ES-I3 (cell line): ENCODE data around the gene CDCA3.

Experiments
- H3K36me3 ChIP-seq: 2 replicates; pipeline ENCODE4 v1.6.1; 2013; ENCODE audit warnings: mild to moderate bottlenecking, low read length, control low read depth, moderate library complexity; ENCODE audit not compliant: insufficient read depth
- H3K4me1 ChIP-seq: 2 replicates; pipeline ENCODE4 v1.6.1; 2013; ENCODE audit warnings: mild to moderate bottlenecking, control low read depth, low read length; ENCODE audit not compliant: insufficient read depth
- H3K9ac ChIP-seq: 2 replicates; pipeline ENCODE4 v1.6.1; 2013; ENCODE audit warnings: low read depth, mild to moderate bottlenecking, low read length, moderate library complexity
- H3K9me3 ChIP-seq: 2 replicates; pipeline ENCODE4 v1.6.1; 2013; ENCODE audit warnings: mild to moderate bottlenecking, low read length, moderate library complexity; ENCODE audit not compliant: control insufficient read depth, insufficient read depth

CDCA3 gene

GRCh38 chr12:6852651-6853354, 1.7 kb upstream of the CDCA3 start:
- H3K9ac ChIP-seq = peak overlapping the region; percentile 82
- H3K9me3 ChIP-seq = no peaks in the 10 kb centered on the region
- peaks cover 12% of the 10 kb centered on the region for H3K4me1 ChIP-seq
- H3K36me3 ChIP-seq = peaks cover 6% of the 10 kb centered on the region

DNA sequence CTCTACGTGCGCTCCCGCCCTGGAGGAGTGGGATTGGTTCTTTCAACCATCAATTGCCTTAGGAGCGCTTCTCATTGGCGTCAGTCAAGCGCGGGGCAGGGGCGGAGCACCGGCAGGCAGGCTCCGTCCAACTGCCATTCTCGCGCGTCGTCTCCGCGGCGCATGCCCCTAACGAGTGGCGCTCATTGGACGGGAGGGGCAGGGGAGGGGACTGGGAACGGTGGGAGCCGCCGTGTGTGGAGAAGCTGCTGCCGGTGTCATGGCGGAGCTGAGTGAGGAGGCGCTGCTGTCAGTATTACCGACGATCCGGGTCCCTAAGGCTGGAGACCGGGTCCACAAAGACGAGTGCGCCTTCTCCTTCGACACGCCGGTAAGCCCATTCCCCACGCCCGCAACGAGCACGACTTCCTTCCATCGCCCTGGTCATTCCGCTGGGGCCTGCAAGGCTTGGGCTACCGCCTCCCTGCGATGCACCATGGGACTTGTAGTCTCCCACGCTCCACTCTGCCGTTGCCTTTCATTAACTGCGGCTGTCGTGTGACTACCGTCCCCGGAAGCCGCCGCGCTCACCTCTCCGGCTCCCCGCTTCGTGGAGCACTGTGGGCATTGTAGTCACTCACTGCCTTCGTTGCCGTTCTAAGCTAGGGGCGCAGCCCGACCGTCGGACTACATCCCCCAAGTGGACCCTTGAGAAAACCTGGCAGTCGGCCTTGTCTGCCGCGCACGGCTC, 1.0 kb upstream of the CDCA3 start, which contains the start of gene USP5:
USP5 (plus strand) TSS at position 230 of the 730 bp plus-strand sequence; CDS start at position 260, 30 bp downstream.
- peaks cover 4% of the 10 kb centered on the region; the same call in 1 of the 2 replicates for H3K36me3 ChIP-seq
- peak within 1 kb of the TSS; percentile 82 for H3K9ac ChIP-seq
- peaks cover 12% of the 10 kb centered on the region for H3K4me1 ChIP-seq
- no peaks in the 10 kb centered on the region for H3K9me3 ChIP-seq

DNA sequence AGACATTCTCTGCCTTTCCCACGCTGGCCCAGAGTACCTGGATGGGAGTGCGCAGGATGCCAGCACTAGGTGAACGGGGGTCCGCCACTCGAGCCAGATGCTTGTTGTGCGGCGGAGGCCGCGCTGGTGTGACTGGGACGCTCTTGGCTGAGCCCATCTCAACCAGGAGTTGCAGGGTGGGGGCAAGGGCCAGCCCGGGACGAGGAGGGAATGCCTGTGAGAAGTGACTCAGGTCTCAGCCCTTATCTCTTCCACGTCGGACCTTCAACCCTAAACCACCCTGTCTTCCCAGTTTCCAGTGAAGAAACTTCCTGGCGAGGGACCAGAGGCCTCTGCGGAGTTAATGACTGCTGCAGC, 312 bp downstream of the CDCA3 start:
- Histone ChIP-seq H3K9me3 (no peaks in the 10 kb centered on the region), H3K36me3 (peaks cover 4% of the 10 kb centered on the region; the same call in 1 of the 2 replicates), H3K9ac (peak overlapping the region; percentile 82), H3K4me1 (peaks cover 12% of the 10 kb centered on the region)

DNA sequence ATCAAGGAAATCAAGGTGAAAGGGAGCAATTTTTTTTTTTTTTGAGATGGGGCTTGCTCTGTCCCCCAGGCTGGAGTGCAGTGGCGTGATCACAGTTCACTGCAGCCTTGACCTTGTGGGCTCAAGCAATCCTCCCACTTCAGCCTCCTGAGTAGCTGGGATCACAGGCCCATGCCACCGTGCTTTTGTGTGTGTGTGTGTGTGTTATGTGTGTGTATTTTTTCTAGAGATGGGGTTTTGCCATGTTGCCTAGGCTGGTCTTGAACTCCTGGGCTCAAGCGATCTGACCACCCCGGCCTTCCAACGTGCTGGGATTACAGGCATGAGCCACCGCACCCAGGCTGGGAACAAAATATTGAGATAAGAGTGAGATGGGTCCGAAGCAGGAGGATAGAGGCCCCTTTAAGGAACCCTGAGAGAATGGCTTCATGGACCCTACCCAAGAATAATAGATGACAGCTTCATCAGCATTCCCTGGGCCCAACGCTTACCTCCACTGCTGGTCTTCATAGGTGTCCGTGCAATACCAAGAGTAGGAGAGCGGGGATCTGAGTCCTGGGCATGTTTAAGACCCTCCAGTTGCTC, 1.0 kb downstream of the CDCA3 start:
- Histone ChIP-seq H3K9ac (peak overlapping the region; percentile 82), H3K9me3 (no peaks in the 10 kb centered on the region), H3K4me1 (peaks cover 12% of the 10 kb centered on the region), H3K36me3 (peaks cover 6% of the 10 kb centered on the region; the same call in 1 of the 2 replicates)

GRCh38 chr12:6849427-6849826, 1.7 kb downstream of the CDCA3 start:
- Histone ChIP-seq H3K9ac (no peak overlapping the region), H3K9me3 (no peaks in the 10 kb centered on the region), H3K4me1 (peaks cover 12% of the 10 kb centered on the region), H3K36me3 (peaks cover 10% of the 10 kb centered on the region; the same call in 1 of the 2 replicates)

GRCh38 chr12:6847676-6848075, 3.4 kb downstream of the CDCA3 start:
- Histone ChIP-seq H3K9ac (no peak overlapping the region), H3K9me3 (no peaks in the 10 kb centered on the region), H3K4me1 (no peaks in the 10 kb centered on the region; the same call in 1 of the 2 replicates), H3K36me3 (peaks cover 10% of the 10 kb centered on the region; the same call in 1 of the 2 replicates)

DNA sequence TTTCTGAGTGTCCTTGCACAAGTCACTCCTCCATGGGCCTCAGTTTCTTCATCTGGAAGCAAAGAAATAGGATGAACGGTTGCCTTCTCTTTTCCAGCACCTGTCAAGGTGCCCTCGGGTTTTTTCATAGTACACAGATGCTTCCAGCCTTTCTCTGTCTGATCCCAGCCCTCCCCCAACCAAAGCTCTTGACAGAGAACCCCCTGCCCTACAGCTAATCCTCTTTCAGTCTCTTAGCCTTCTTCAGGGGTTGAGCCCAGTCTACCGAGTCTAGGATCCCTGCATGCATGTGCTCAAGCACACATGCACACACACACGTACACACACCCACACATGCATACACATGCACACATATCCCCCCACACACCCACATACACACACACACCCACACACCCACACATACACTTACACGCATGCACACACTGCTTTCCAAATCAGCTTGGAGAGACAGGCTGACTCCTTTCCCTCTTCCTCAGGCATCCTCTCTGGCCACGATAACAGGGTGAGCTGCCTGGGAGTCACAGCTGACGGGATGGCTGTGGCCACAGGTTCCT, 4.7 kb downstream of the CDCA3 start:
- Histone ChIP-seq H3K4me1 (no peaks in the 10 kb centered on the region; the same call in 1 of the 2 replicates), H3K36me3 (peaks cover 10% of the 10 kb centered on the region; the same call in 1 of the 2 replicates), H3K9me3 (no peaks in the 10 kb centered on the region), H3K9ac (no peak overlapping the region)

DNA sequence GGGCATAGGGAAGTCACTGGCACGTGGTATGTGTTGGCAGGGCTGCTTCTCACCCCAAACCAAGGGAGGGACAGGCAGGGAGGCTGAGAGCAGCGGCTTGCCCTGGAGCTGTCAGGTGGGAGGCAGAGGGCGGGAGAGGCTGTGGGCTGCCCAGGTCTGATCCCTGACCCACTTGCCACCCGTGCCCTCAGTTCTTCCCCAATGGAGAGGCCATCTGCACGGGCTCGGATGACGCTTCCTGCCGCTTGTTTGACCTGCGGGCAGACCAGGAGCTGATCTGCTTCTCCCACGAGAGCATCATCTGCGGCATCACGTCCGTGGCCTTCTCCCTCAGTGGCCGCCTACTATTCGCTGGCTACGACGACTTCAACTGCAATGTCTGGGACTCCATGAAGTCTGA, 5.7 kb downstream of the CDCA3 start:
- no peak overlapping the region for H3K9ac ChIP-seq
- peaks cover 1% of the 10 kb centered on the region for H3K4me1 ChIP-seq
- H3K9me3 ChIP-seq = no peaks in the 10 kb centered on the region
- peaks cover 10% of the 10 kb centered on the region; the same call in 1 of the 2 replicates for H3K36me3 ChIP-seq

DNA sequence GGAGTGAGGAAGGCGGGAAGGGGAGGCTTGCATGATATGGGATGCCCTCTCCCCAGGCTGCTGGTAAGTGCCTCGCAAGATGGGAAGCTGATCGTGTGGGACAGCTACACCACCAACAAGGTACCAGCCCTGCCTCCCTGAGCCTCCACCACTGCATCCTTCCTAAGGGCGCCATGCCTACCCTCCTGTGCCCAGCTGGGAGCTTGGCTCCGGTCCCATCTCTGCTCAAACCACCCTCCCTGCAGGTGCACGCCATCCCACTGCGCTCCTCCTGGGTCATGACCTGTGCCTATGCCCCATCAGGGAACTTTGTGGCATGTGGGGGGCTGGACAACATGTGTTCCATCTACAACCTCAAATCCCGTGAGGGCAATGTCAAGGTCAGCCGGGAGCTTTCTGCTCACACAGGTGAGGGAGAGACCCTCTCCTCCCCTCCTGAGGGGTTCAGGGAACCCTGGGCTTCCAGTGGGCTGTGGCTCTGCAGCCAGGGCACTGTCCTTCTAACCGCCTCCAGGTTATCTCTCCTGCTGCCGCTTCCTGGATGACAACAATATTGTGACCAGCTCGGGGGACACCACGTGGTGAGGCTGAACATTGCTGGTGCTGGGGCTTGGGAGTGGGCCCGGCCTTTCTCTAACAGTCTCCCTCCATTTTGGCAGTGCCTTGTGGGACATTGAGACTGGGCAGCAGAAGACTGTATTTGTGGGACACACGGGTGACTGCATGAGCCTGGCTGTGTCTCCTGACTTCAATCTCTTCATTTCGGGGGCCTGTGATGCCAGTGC, 7.8 kb downstream of the CDCA3 start:
- peaks cover 5% of the 10 kb centered on the region for H3K4me1 ChIP-seq
- H3K9ac ChIP-seq = no peak overlapping the region
- H3K36me3 ChIP-seq = peaks cover 10% of the 10 kb centered on the region
- no peaks in the 10 kb centered on the region for H3K9me3 ChIP-seq

- Histone ChIP-seq H3K9ac (no peak overlapping the region), H3K36me3 (peaks cover 10% of the 10 kb centered on the region), H3K9me3 (no peaks in the 10 kb centered on the region), H3K4me1 (peaks cover 5% of the 10 kb centered on the region)
Measured at GRCh38 chr12:6842075-6842474, 9.0 kb downstream of the CDCA3 start.

DNA sequence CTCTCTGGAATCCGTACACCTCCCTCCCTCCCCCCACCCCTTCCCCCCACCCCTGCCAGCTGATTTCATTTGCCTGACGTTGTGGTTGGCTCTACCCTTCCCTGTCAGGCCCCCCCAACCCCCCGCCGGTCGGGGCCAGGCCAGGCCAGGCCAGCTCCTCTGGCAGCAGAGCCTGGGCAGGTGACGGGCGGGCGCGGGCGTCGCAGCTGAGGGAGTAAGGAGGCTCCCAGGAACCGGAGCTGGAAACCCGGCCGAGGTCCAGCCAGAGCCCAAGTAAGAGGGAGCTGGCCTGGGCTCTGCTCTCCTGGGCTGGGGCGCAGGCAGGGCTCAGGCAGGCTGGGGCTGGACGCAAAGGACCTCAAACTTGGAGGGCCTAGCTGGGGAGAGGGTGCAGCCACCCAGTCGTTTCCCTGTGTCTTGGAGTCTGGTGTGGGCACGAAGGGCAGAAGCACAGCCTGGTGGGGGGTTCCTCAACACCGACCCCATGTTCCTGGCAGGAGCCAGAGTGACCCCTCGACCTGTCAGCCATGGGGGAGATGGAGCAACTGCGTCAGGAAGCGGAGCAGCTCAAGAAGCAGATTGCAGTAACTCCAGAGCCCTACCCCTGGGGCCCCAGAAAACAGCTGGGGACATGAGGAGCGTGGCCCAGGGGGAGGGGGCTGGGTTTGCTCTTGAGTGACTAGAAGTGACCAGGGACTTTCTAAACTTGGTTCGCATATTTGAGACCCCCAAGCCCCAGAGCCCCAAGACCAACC, 10.1 kb downstream of the CDCA3 start, which contains the start of gene GNB3:
GNB3 (plus strand) TSS at position 165 of the 755 bp plus-strand sequence; CDS start at position 528, 363 bp downstream.
- Histone ChIP-seq H3K36me3 (peaks cover 11% of the 10 kb centered on the region), H3K9me3 (no peaks in the 10 kb centered on the region), H3K4me1 (peaks cover 5% of the 10 kb centered on the region), H3K9ac (no peak within 1 kb of the TSS)

GRCh38 chr12:6840330-6840729, 10.8 kb downstream of the CDCA3 start:
- H3K9ac ChIP-seq = no peak overlapping the region
- H3K9me3 ChIP-seq = no peaks in the 10 kb centered on the region
- H3K36me3 ChIP-seq = peaks cover 11% of the 10 kb centered on the region
- peaks cover 5% of the 10 kb centered on the region for H3K4me1 ChIP-seq

- Histone ChIP-seq H3K4me1 (peaks cover 5% of the 10 kb centered on the region), H3K9ac (no peak overlapping the region), H3K36me3 (peaks cover 5% of the 10 kb centered on the region), H3K9me3 (no peaks in the 10 kb centered on the region)
Measured at GRCh38 chr12:6839482-6840201, 11.4 kb downstream of the CDCA3 start.
